HFF-Myc (cell line): ENCODE data around the gene ZNF341.
A peak's percentile ranks its signal among the peaks of the same experiment; 100 is the strongest.

Experiments used
- DNase-seq: peaks from one replicate; pipeline ENCODE4 v3.0.0-alpha.2; 2011; ENCODE audit warnings: low read depth; ENCODE audit errors: extremely low read depth
- H3K4me3 ChIP-seq: replicated peaks from 2 replicates; pipeline ENCODE4 v1.5.1; 2011; ENCODE audit warnings: low read depth, mild to moderate bottlenecking, control low read depth, low read length
- CTCF ChIP-seq: IDR thresholded peaks from 2 replicates; pipeline ENCODE4 v1.5.1; 2012; ENCODE audit warnings: mild to moderate bottlenecking, low read depth, low read length, control low read depth; ENCODE audit errors: missing control alignments

ZNF341 gene

GRCh38 chr20:33730946-33731692, 677 bp upstream of the ZNF341 start:
- peak overlapping the region; percentile 43 for H3K4me3 ChIP-seq
- DNase-seq, result no peak
- no peak for TF ChIP-seq CTCF

- TF ChIP-seq CTCF, result no peak
- no peak for DNase-seq
- peak overlapping the region; percentile 56 for H3K4me3 ChIP-seq
Observed at GRCh38 chr20:33732166-33732970, 572 bp downstream of the ZNF341 start.

- no peak overlapping the region for H3K4me3 ChIP-seq
- no peak for TF ChIP-seq CTCF
- no peak for DNase-seq
Observed at GRCh38 chr20:33733654-33734576, 2.1 kb downstream of the ZNF341 start.

- TF ChIP-seq CTCF, result no peak
- no peak for DNase-seq
- no peak overlapping the region for H3K4me3 ChIP-seq
Observed at GRCh38 chr20:33736962-33737361, 5.2 kb downstream of the ZNF341 start.

- no peak for DNase-seq
- no peak overlapping the region for H3K4me3 ChIP-seq
- TF ChIP-seq CTCF, result no peak
Observed at GRCh38 chr20:33739493-33739892, 7.7 kb downstream of the ZNF341 start.

GRCh38 chr20:33740189-33740588, 8.4 kb downstream of the ZNF341 start:
- H3K4me3 ChIP-seq, result no peak overlapping the region
- TF ChIP-seq CTCF, result no peak
- no peak for DNase-seq
